HTERT RPE-1 (cell line): ENCODE results near the gene ISG20L2.

Experiments used
- in situ Hi-C: fragments of 300-500 bp; cut with MboI; formaldehyde crosslinking; loops from 4 replicates; pipeline ENCODE4 v1.14.3; 2020; ENCODE audit warnings: low sequenced_read_pairs

Gene ISG20L2

GRCh38 chr1:156708218-156708661, 20.3 kb downstream of the ISG20L2 start:
- in situ Hi-C loops = no loop called here

DNA sequence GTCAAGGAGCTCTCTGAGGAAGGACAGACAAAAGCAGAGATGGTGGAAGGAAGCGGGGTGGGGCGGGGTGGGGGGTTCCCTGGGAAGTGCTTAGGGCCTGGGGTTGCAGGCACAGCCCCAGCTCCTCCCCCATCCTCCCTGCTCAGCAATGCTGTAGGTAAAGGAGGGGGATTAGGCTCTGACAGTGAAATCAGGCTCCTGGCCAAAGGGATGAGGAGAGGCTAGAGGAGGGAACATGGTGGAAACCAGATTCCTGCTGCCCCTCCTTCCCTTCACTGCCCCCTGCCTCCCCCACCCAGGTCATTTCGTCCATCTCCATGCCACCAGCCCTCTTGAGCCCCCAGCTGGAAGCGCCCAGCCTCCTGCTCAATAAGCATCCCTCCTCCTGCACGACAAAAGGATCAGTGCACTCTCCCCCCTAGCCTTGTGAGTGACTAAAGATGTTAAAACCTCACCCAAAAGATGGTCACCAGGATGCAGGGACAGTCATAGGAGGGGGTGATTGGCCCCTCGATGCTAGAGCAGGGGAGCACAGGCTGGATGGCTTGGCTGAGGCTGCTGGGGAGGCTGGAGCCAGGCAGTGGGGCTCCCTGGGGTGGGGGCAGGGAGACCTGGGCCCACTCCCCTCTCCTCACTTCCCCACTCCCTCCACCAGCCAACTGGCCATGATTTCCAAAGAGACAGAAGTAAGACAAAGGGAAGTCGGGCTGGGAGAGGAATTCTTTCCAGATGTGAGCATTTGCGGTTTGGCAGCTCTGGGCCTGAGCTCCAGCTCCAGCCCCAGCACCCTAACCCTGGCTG, 20.9 kb downstream of the ISG20L2 start:
- in situ Hi-C loops = no loop called here

GRCh38 chr1:156706657-156707416, 21.7 kb downstream of the ISG20L2 start:
- in situ Hi-C loops = no loop called here

- in situ Hi-C loops = no loop called here
Observed at GRCh38 chr1:156705918-156706656, 22.5 kb downstream of the ISG20L2 start.

DNA sequence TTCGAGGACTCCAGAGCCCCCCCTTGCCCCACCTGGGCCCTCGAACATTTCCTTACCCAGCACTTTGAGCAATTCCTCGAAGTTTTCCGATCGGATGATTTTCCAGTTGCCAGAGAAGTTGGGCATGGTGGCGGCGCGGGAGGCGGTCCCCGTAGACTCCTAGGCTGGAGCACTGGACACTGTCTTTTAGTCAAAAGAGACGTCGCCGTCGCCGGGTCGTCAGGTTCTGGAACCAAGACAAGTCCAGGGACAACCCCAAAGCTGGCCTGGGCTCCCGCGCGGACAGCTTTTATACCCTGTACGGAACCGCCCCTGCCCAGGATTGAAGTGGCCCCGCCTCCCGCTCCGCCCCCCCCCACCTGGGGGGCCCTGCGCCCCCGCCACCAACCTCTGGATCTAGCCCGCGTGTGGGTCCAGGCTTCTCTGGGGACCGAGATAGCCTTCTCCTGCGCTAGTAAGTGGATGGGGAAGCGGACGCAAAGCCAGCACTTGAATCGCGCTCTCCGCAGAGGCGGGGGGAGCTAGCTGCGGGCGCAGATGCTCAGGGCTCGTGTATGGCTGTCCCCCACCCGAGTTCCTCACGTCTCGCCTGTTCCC, 23.1 kb downstream of the ISG20L2 start, which contains the start of gene CRABP2:
Gene CRABP2, minus strand, starts transcription at position 263 of the 597 bp plus-strand sequence. Its CDS starts 137 bp downstream, at position 126.
- in situ Hi-C loops = no loop called here

DNA sequence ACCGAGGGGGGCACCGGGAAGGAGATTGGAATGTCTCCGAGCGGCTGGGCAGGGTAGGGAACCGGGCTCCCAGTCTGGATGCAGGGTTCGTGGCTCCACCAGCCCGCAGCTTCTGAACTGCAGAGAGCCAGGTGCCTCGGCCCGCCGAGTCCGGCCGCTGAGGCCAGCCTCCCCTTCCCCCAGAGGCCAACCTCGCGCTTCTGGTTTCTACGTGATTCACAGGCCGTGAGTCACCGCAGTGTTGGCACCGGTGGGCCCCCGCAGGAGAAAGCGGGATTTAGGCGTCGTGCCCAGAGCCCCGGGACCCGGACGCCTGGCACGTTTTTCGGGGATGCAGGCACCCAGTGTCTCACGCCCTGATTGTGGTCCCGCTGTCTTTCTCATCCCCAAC, 23.6 kb downstream of the ISG20L2 start:
- in situ Hi-C loops = no loop called here

DNA sequence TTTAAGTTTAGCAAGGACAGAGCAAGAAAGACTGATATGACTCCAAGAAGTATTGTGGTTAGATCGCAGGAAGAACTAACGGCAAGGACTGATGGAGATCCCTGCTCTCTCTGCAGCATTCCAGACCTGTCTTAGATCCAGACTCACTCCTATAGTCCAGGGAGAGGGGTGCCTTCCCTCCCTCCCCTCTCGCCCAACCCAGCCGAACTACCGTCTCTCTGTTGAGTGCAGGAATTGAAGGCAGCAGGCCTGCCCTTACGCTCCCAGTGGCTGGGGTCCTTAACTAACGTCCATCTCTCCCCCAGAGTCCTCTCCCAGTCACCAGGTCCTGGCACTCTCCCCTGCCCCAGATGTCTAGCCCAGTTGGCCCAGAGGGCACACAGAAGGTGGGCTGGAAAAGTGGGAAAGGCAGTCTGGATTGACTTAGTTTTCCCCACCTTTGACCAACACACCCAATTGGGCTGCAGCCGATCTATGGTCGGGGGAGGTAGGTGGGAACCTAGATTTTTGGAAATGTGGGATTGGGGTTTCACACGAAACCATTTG, 24.3 kb downstream of the ISG20L2 start:
- in situ Hi-C loops = no loop called here

GRCh38 chr1:156703741-156704140, 24.8 kb downstream of the ISG20L2 start:
- in situ Hi-C loops = no loop called here

GRCh38 chr1:156703336-156703735, 25.2 kb downstream of the ISG20L2 start:
- in situ Hi-C loops = no loop called here

GRCh38 chr1:156700736-156701531, 27.6 kb downstream of the ISG20L2 start:
- in situ Hi-C loops = no loop called here

DNA sequence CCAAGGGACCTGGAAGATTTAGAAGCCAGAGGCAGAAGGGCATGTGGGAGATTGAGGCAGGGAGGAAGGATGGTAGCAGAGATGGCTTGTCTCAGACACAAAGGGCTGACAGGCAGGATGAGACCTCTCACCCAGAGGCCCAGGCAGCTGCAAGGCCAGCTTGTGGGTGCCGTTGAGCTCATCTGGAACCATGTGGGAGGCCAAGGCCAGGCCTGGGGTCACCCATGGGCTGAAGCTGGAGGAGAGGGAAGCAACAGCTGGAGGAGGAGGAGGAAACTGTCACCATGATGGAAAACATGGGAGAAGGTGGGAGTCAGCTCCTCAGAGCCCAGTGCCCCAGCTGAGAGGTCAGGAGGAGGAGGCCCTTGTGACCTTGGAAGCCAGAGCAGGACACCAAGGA, 29.6 kb downstream of the ISG20L2 start:
- in situ Hi-C loops = no loop called here

- in situ Hi-C loops = no loop called here
Observed at GRCh38 chr1:156697481-156697880, 31.1 kb downstream of the ISG20L2 start.

DNA sequence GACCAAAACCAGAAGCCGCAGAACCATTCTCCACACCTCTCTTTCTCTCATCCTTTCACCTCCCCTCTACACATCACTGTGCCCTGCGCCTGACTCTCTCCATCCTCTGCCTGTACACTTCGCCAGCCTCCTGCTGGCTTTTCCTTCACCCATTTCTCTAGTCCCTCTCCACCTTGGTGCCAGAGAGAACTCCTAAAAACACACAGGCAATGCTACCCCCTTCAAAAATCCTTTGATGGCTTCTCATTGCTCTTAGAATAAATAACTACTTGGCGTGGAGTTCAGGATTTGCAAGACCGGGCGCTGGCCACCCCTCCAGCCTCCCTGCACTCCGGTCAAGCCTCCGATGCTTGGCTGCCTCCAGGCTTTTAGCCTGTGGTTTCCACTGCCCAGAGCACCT, 31.8 kb downstream of the ISG20L2 start:
- in situ Hi-C loops = no loop called here

DNA sequence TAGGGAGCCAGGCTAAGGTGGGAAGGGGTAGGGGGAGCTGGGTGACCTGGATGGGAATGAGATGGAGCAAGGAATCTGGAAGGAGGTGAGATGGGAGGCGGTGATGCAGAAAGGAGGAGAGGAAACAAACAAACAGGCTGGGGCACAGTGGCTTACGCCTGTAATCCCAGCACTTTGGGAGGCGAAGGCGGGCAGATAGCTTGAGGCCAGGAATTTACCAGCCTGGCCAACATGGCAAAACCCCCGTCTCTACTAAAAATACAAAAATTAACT, 33.9 kb downstream of the ISG20L2 start:
- in situ Hi-C loops = no loop called here

- in situ Hi-C loops = no loop called here
Observed at GRCh38 chr1:156693848-156694689, 34.5 kb downstream of the ISG20L2 start.

DNA sequence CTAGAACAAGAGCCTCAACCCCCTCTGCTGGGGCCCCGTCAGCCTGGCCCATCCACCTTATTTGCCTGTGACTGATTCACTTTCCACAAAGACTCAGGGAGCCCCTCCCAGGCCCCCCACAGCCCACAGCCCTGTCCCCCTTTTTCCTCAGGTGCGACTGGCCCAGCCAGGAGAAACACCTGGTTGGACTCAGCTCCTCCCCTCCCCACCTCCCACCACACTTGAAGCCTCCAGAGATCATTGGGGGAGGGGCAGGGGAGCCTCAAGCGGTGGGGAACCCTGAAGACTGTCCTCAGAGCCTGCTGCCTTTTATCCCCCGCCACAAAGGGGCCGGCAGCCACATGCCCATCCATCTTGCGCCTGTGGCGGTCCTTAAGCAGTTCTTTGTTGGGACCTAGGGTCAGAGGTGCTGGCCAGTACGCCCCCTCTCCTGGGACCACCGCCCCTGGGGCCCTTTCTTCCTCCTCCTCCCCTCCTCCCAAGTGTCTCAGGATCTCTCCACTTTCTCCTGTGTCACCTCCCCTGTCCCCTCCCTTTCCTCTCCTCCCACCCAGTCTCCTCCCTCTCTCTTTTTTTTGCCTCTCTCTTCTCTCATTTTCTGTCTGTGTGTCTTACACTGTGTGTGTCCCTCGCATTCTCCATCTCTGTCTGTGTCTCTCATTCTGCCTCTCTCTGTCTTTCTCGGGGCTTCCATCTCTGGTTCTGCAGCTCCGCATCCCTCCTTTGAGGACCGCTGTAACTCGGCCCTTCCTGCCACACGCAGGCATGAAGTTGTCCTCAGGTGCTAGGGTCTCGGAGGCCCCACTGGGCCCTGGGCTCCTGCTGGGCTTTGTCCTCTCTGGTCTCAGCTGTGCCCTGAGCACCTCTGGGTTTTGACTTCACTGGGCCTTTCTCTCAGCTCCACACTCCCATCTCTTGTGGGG, 35.4 kb downstream of the ISG20L2 start:
- in situ Hi-C loops = no loop called here

DNA sequence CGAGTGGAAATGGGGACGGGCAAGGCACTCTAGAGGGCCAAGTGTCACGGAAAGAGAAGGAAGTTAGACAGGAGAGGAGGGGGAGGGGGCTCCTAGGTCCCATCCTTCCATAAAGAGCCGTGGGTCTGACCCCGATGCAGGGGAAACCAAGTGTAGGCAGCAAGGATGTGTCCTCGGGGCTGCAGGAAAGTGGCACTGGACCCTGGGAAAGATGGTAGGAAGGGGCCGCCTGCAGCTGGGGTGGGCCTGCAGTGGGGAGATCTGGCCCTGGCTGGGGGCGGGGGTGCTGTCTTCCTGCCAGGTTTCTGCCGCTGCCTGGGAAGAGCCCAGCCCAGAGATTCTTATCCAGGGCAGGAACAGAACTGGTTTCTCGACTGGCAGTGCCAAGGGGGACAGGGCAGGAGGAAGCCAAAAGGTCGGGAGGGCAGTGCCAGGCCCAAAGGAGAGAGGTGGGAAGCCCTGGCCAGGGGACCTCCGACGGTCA, 36.1 kb downstream of the ISG20L2 start:
- in situ Hi-C loops = no loop called here
